Measurements from ENCODE around the gene KLK12.

DNA sequence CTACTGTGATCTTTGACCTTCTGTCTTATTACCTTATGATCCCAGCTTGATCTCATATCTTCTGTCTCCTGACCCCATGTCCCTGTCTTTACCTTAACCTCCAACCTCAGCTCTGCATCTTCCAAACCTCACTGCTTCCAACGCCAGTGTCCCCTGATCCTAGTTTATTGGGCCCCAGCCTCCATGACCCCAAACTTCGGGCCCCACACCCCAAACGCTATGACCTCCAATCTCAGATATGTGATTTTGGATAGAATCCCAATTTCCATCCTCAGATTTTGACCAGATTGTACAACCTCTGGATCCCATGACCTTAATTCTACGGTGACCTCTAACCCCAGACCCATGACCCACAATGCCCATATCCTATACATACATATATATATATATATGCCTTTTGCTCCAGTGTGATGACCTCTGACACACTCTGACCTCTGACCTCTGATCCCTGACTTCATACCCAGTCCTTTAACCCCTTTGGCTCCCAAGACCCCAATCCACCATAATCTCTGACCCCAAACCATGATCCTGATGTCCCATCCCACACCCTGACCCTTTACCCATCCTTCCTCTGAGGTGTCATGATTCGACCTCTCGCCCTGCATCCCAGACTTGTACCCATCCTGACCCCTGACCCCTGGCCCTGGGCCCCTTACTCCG lies 3.5 kb downstream of the KLK12 start:
- TF ChIP-seq, protein P1, sequence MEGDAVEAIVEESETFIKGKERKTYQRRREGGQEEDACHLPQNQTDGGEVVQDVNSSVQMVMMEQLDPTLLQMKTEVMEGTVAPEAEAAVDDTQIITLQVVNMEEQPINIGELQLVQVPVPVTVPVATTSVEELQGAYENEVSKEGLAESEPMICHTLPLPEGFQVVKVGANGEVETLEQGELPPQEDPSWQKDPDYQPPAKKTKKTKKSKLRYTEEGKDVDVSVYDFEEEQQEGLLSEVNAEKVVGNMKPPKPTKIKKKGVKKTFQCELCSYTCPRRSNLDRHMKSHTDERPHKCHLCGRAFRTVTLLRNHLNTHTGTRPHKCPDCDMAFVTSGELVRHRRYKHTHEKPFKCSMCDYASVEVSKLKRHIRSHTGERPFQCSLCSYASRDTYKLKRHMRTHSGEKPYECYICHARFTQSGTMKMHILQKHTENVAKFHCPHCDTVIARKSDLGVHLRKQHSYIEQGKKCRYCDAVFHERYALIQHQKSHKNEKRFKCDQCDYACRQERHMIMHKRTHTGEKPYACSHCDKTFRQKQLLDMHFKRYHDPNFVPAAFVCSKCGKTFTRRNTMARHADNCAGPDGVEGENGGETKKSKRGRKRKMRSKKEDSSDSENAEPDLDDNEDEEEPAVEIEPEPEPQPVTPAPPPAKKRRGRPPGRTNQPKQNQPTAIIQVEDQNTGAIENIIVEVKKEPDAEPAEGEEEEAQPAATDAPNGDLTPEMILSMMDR (IDR thresholded peaks at IDR 0.05), result no peak
- TF ChIP-seq POLR2A (IDR thresholded peaks at IDR 0.05), result no peak
